Endothelial cell of umbilical vein (primary cell): Measurements from ENCODE around the gene HDAC4. TPM values are rescaled to one million over a fixed set of nuclear protein-coding genes. Genes with fewer than 3 reads are reported as not detected.

ENCODE experiments used
- BruUV-seq: library from RNA; stranded (reverse); fragments of 400-500 nt; replicated peaks from 2 replicates; lab custom pipeline; 2021; lab: Mats Ljungman, UMichigan
- CTCF ChIA-PET: fragments of 300-600, 350-600 bp; sonication (Branson Sonifier 250); formaldehyde crosslinking; loops from one replicate; lab custom pipeline; 2021; ENCODE audit warnings: antibody characterized with exemption, inconsistent platforms; lab: Charles Lee
- POLR2A ChIA-PET: fragments of 300-600, 350-600 bp; sonication (Branson Sonifier 250); formaldehyde crosslinking; loops from one replicate; lab custom pipeline; 2021; ENCODE audit warnings: antibody characterized with exemption, inconsistent platforms; lab: Charles Lee
- DNase-seq: peaks from one replicate; pipeline ENCODE4 v3.0.0-alpha.2; 2011; ENCODE audit warnings: low read depth, low spot score
- FAIRE-seq: peaks from 2 replicates; lab custom pipeline; 2011; peaks lifted over from hg19 to GRCh38; lab: Jason Lieb, UNC
- H2AFZ ChIP-seq: 2 replicates; pipeline ENCODE4 v1.6.0; 2012; ENCODE audit warnings: low read depth, low read length, control low read depth, inconsistent platforms
- H3K27ac ChIP-seq: 2 replicates; pipeline ENCODE4 v1.5.1; 2011; ENCODE audit warnings: low read depth, mild to moderate bottlenecking, control low read depth, low read length, moderate library complexity; ENCODE audit not compliant: insufficient read depth
- H3K27me3 ChIP-seq, 2 experiments: 2 replicates each; pipeline versions ENCODE4 v1.6.0 to v1.6.1; 2011; ENCODE audit warnings: low read length in 2 of 2, mixed read lengths in 1 of 2; ENCODE audit not compliant: control insufficient read depth in 2 of 2, insufficient read depth in 2 of 2
- H3K36me3 ChIP-seq, 2 experiments: 2 replicates in 1 of 2; 3 replicates in 1 of 2; pipeline ENCODE4 v1.5.1; 2011; ENCODE audit warnings: low read length in 2 of 2, mild to moderate bottlenecking in 1 of 2, moderate library complexity in 1 of 2; ENCODE audit not compliant: control insufficient read depth in 2 of 2, insufficient read depth in 2 of 2; ENCODE audit errors: extremely low read depth in 1 of 2
- H3K4me1 ChIP-seq: 3 replicates; pipeline ENCODE4 v1.5.1; 2011; ENCODE audit warnings: mild to moderate bottlenecking, low read length; ENCODE audit not compliant: control insufficient read depth, insufficient read depth; ENCODE audit errors: extremely low read depth
- H3K4me2 ChIP-seq: 2 replicates; pipeline ENCODE4 v1.6.1; 2011; ENCODE audit warnings: low read length, control low read depth, mixed read lengths; ENCODE audit not compliant: insufficient read depth
- H3K4me3 ChIP-seq, 3 experiments: fragments of 200-600 bp in 1 of 3; sonication (generic), shearing (Covaris generic) in 1 of 3; replicated peaks in 1 of 3; 2 replicates each; pipeline ENCODE4 v1.5.1; 2011 to 2016; ENCODE audit warnings: control low read depth in 3 of 3, low read length in 3 of 3, mild to moderate bottlenecking in 2 of 3, inconsistent platforms in 1 of 3, low read depth in 1 of 3, moderate library complexity in 1 of 3; ENCODE audit not compliant: insufficient read depth in 1 of 3
- H3K79me2 ChIP-seq: 2 replicates; pipeline ENCODE4 v1.6.0; 2012; ENCODE audit warnings: low read length, inconsistent platforms; ENCODE audit not compliant: control insufficient read depth, insufficient read depth
- H3K9ac ChIP-seq: replicated peaks from 2 replicates; pipeline ENCODE3; 2011; ENCODE audit warnings: low read length, control low read depth; ENCODE audit not compliant: insufficient read depth; ENCODE audit errors: extremely low read depth
- H3K9me1 ChIP-seq: replicated peaks from 3 replicates; pipeline ENCODE4 v1.6.0; 2011; ENCODE audit warnings: mild to moderate bottlenecking, low read length; ENCODE audit not compliant: control insufficient read depth, insufficient read depth; ENCODE audit errors: extremely low read depth
- H3K9me3 ChIP-seq: replicated peaks from 2 replicates; pipeline ENCODE4 v1.5.1; 2012; ENCODE audit warnings: low read length, inconsistent platforms; ENCODE audit not compliant: control insufficient read depth, insufficient read depth
- H4K20me1 ChIP-seq: replicated peaks from 2 replicates; pipeline ENCODE3; 2011; ENCODE audit warnings: mild to moderate bottlenecking, low read length; ENCODE audit not compliant: control insufficient read depth, insufficient read depth; ENCODE audit errors: extremely low read depth
- EZH2 ChIP-seq: IDR thresholded peaks from 2 replicates; pipeline ENCODE4 v1.6.1; 2012; ENCODE audit warnings: borderline replicate concordance, low read depth, mild to moderate bottlenecking, moderate library complexity, low read length, inconsistent platforms; ENCODE audit not compliant: severe bottlenecking
- FOS ChIP-seq: IDR thresholded peaks from 2 replicates; pipeline ENCODE4 v1.6.1; 2011; ENCODE audit warnings: mild to moderate bottlenecking, low read length, moderate library complexity, borderline replicate concordance; ENCODE audit not compliant: insufficient read depth
- GATA2 ChIP-seq: IDR thresholded peaks from 2 replicates; pipeline ENCODE4 v1.7.0; 2011; ENCODE audit warnings: low read depth, mild to moderate bottlenecking, moderate library complexity, mixed read lengths, low read length; ENCODE audit not compliant: insufficient read length, insufficient read depth
- JUN ChIP-seq: IDR thresholded peaks from 2 replicates; pipeline ENCODE4 v1.6.1; 2011; ENCODE audit warnings: borderline replicate concordance, low read depth; ENCODE audit not compliant: insufficient read length, insufficient read depth
- MYC ChIP-seq: IDR thresholded peaks from one replicate; pipeline ENCODE4 v1.6.1; 2011; ENCODE audit warnings: mild to moderate bottlenecking, low read depth, low read length
- POLR2A ChIP-seq: IDR thresholded peaks from 2 replicates; pipeline ENCODE4 v1.6.1; 2012; ENCODE audit warnings: low read depth, mild to moderate bottlenecking, control low read depth, low read length
- POLR2AphosphoS5 ChIP-seq: IDR thresholded peaks from 2 replicates; pipeline ENCODE4 v1.6.1; 2012; ENCODE audit warnings: low read depth, mild to moderate bottlenecking, control low read depth, low read length, moderate library complexity; ENCODE audit not compliant: insufficient read depth
- dilution Hi-C: fragments of 300-500 bp; cut with MboI; formaldehyde crosslinking; loops from one replicate; pipeline ENCODE4 v1.15.0; 2019; ENCODE audit warnings: low sequenced_read_pairs; ENCODE audit not compliant: extremely low pct_ligation_motif_present
- intact Hi-C: fragments of 100-400 bp; cut with micrococcal nuclease; formaldehyde crosslinking; loops from one replicate; pipeline ENCODE4 v1.10.0; 2022
- polyA plus RNA-seq, 4 experiments: library from polyadenylated mRNA; depleted of rRNA in 3 of 4; stranded (reverse) in 3 of 4; unstranded in 1 of 4; fragments of >200 nt; gene quantifications; 2 replicates each; pipeline versions ENCODE4 v1.2.1 to v1.2.3, GENCODE V29; 2011 to 2012; ENCODE audit warnings: missing spikeins in 1 of 4
- total RNA-seq: library from RNA; stranded (reverse); gene quantifications from 2 replicates; pipeline ENCODE4 v1.2.3, GENCODE V29; 2021
- TF ChIP-seq, protein P1 (sequence below): IDR thresholded peaks from 2 replicates; pipeline ENCODE4 v1.6.1; 2011; ENCODE audit not compliant: insufficient read depth, insufficient read length
- TF ChIP-seq, protein P2 (sequence below), 2 donors: IDR thresholded peaks; 1 replicate in 1 of 2; 2 replicates in 1 of 2; pipeline ENCODE4 v1.5.1; 2011; ENCODE audit warnings: low read length in 2 of 2, mild to moderate bottlenecking in 2 of 2, moderate library complexity in 2 of 2, control low read depth in 1 of 2, inconsistent platforms in 1 of 2, low read depth in 1 of 2; ENCODE audit not compliant: insufficient read depth in 1 of 2; ENCODE audit errors: extremely low read depth in 1 of 2

HDAC4 gene
- total and polyA plus RNA-seq, 2 donors (not counting 3 experiments of a cell fraction or from before 2014, with no cell fraction given) = 13.4 to 33.0 TPM

DNA sequence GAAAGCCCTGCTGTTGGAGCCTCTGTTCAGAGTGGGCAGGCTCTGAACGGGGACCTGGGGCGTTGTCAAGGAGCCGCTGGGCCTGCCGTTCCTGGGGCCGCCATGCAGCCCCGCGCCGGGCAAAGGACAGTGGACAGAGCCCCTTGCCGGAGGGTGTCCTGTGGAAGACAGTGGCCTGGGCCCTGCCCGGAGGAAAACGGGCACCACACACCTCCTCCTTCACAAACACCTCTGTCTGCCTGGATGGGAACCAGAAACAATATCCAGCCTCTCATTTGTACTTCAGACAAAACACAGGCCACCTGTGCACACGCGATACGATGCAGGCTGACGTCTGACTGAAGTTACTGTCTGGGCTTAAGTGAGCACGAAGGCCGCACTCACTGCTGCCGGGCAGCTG is 319.2 kb downstream of the HDAC4 start:
- dilution Hi-C loops (no loop called here), intact Hi-C loops (no loop called here)
- no TSS peak for BruUV-seq
- no peak overlapping the region for H2AFZ ChIP-seq
- no peak overlapping the region for H3K4me3 ChIP-seq
- TF ChIP-seq POLR2A (no peak), POLR2AphosphoS5 (no peak), MYC (no peak), EZH2 (no peak), JUN (no peak), FOS (no peak), GATA2 (no peak)
- TF ChIP-seq, protein P1, sequence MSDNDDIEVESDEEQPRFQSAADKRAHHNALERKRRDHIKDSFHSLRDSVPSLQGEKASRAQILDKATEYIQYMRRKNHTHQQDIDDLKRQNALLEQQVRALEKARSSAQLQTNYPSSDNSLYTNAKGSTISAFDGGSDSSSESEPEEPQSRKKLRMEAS = no peak
- TF ChIP-seq, protein P2, sequence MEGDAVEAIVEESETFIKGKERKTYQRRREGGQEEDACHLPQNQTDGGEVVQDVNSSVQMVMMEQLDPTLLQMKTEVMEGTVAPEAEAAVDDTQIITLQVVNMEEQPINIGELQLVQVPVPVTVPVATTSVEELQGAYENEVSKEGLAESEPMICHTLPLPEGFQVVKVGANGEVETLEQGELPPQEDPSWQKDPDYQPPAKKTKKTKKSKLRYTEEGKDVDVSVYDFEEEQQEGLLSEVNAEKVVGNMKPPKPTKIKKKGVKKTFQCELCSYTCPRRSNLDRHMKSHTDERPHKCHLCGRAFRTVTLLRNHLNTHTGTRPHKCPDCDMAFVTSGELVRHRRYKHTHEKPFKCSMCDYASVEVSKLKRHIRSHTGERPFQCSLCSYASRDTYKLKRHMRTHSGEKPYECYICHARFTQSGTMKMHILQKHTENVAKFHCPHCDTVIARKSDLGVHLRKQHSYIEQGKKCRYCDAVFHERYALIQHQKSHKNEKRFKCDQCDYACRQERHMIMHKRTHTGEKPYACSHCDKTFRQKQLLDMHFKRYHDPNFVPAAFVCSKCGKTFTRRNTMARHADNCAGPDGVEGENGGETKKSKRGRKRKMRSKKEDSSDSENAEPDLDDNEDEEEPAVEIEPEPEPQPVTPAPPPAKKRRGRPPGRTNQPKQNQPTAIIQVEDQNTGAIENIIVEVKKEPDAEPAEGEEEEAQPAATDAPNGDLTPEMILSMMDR (IDR thresholded peaks at IDR 0.05; ENCODE audit: extremely low read depth in 1 of 2, insufficient read depth in 1 of 2, low read depth in 1 of 2, low read length in 2 of 2) = no peak
- H4K20me1 ChIP-seq = no peaks in the 10 kb centered on the region
- ChIA-PET CTCF (no interaction called here), POLR2A (no interaction called here)
- H3K36me3 ChIP-seq = no peaks in the 10 kb centered on the region
- no peaks in the 10 kb centered on the region for H3K27me3 ChIP-seq
- H3K4me1 ChIP-seq = no peaks in the 10 kb centered on the region
- FAIRE-seq (no peak), DNase-seq (no peak)
- no peaks in the 10 kb centered on the region for H3K9me1 ChIP-seq
- no peaks in the 10 kb centered on the region for H3K79me2 ChIP-seq
- no peak overlapping the region for H3K27ac ChIP-seq
- H3K9ac ChIP-seq = no peak overlapping the region
- H3K9me3 ChIP-seq = no peaks in the 10 kb centered on the region
- no peak overlapping the region for H3K4me2 ChIP-seq
